ENCODE measurements around the gene NAGPA. TPM values are rescaled to one million over a fixed set of nuclear protein-coding genes. Genes with fewer than 3 reads are reported as not detected.

Gene NAGPA
- total RNA-seq, 2 donors from 2014 or later, result 8.1 to 12.7 TPM

DNA sequence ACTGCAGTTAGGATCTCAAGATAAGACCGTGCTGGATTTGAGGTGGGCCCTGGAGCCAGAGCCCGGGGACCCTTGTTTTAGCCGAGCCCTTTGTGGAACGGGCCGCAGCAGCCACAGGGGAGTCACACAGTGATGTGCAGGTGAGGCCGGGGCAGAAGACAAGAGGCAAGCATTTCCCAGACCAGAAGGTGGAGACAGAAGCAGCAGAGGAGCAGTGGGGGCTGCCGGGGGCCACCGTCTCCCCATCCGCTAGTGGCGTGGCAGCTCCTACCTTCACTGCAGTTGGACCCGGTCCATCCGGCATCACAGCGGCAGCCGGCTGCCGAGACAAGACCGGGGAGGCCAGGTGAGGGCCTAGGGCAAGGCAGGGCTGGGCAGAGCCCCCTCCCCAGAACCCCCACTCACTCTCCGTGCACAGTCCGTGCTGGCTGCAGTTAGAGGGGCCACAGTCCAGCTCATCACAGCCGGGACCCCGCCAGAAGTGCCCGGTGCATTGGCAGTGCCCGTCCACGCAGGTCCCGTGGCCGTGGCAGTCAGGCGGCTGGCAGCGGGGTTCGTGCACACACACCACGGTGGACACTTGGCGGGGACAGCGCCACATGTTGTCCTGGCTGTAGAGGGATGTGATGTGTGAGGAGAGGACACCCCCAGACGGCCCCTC, 6.0 kb downstream of the NAGPA start:
- DNase-seq (ENCODE audit: low spot score), result no peak

DNA sequence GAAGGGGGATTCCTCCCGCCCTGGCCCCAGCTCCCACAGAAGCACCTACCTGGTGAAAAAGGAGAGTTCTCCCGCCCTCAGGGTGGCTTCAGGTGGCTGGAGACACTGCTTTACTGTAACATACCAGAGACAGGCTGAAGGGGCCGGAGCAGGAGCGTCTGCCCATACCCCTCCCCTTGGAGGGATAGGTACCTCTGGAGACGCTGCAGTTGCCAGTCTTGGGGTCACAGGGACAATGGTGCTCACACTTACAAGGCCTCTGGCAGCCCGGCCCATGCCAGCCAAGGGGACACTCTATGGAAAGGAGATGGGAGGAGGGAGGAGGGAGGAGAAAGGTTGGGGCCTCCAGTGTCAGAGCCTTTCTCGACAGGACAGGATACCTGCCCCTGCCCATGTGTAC, 6.6 kb downstream of the NAGPA start:
- DNase-seq (ENCODE audit: low spot score), result no peak
- peaks cover 0 to 5% of the 10 kb centered on the region in 2 donors for H3K4me1 ChIP-seq
- TF ChIP-seq, protein P1, sequence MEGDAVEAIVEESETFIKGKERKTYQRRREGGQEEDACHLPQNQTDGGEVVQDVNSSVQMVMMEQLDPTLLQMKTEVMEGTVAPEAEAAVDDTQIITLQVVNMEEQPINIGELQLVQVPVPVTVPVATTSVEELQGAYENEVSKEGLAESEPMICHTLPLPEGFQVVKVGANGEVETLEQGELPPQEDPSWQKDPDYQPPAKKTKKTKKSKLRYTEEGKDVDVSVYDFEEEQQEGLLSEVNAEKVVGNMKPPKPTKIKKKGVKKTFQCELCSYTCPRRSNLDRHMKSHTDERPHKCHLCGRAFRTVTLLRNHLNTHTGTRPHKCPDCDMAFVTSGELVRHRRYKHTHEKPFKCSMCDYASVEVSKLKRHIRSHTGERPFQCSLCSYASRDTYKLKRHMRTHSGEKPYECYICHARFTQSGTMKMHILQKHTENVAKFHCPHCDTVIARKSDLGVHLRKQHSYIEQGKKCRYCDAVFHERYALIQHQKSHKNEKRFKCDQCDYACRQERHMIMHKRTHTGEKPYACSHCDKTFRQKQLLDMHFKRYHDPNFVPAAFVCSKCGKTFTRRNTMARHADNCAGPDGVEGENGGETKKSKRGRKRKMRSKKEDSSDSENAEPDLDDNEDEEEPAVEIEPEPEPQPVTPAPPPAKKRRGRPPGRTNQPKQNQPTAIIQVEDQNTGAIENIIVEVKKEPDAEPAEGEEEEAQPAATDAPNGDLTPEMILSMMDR (IDR thresholded peaks at IDR 0.05), result no peak
- no peaks in the 10 kb centered on the region for H3K27me3 ChIP-seq
- no peaks in the 10 kb centered on the region for H3K9me3 ChIP-seq
- no peaks in the 10 kb centered on the region for H3K36me3 ChIP-seq
- H3K4me3 ChIP-seq, result no peak overlapping the region
- no peak overlapping the region for H3K27ac ChIP-seq

More for the DNA sequence above, 6.0 kb downstream of the NAGPA start:
- TF ChIP-seq, protein P1 (IDR thresholded peaks at IDR 0.05), result no peak
- Histone ChIP-seq H3K9me3 (no peaks in the 10 kb centered on the region), H3K36me3 (no peaks in the 10 kb centered on the region), H3K27me3 (no peaks in the 10 kb centered on the region), H3K27ac (no peak overlapping the region), H3K4me1 (peaks cover 0 to 9% of the 10 kb centered on the region in 2 donors), H3K4me3 (no peak overlapping the region)

- no peaks in the 10 kb centered on the region for H3K36me3 ChIP-seq
- H3K9me3 ChIP-seq, result no peaks in the 10 kb centered on the region
- TF ChIP-seq, protein P1 (IDR thresholded peaks at IDR 0.05), result no peak
- DNase-seq (ENCODE audit: low spot score), result no peak
- peaks cover 0 to 5% of the 10 kb centered on the region in 2 donors for H3K4me1 ChIP-seq
- no peak overlapping the region for H3K4me3 ChIP-seq
- H3K27ac ChIP-seq, result no peak overlapping the region
- no peaks in the 10 kb centered on the region for H3K27me3 ChIP-seq
These were observed 7.1 kb downstream of the NAGPA start for GRCh38 chr16:5026664-5027063.

DNA sequence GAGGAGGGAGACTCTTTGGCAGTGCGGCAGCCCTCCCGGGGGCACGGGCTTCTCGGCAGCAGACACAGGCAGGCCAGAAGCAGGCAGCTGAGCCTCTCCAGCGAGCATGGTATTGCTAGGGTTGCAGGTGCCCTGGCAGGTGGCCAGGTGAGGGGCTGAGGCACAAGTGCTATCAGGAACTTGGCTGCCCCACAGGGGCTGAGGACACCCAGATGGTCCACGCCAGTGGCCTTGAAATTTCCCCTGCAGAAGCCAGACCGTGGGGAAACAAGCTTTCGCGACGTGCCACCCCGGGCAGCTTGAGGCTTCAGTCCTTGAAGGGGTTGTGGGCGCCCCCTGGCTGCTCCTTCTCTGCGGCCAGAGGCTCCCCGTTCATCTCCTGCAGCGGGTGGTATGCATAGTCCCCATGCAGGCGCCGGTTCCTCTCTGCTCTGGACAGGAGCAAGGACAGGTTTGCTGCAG, 8.5 kb downstream of the NAGPA start:
- TF ChIP-seq, protein P1 (IDR thresholded peaks at IDR 0.05), result peak in 1 of 2 donors; percentile 54
- Histone ChIP-seq H3K4me1 (peaks cover 0 to 5% of the 10 kb centered on the region in 2 donors), H3K27ac (no peak overlapping the region), H3K36me3 (no peaks in the 10 kb centered on the region), H3K9me3 (no peaks in the 10 kb centered on the region), H3K4me3 (no peak overlapping the region), H3K27me3 (no peaks in the 10 kb centered on the region)
- DNase-seq (ENCODE audit: low spot score), result no peak

DNA sequence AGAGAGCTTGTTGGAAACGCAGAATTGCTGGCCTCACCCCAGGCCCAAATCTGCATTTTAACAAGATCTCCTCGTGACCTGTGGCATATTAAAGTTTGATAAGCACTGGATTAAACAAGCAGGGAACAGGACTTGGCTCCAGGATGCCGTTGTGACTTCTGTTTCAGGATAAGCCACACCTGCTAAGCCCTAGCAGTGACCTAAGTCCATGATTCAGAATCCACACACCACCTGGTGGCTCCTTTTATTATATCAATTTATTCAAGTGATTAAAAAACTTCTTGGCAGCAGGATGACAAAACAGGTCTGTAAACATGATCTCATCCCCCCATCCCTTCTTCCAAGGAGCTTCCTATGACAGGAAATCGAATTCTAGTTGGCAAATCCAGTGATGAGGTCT, 9.1 kb downstream of the NAGPA start:
- Histone ChIP-seq H3K27me3 (no peaks in the 10 kb centered on the region), H3K9me3 (no peaks in the 10 kb centered on the region), H3K27ac (no peak overlapping the region), H3K4me3 (no peak overlapping the region), H3K36me3 (no peaks in the 10 kb centered on the region), H3K4me1 (peaks cover 0 to 5% of the 10 kb centered on the region in 2 donors)
- TF ChIP-seq, protein P1 (IDR thresholded peaks at IDR 0.05), result no peak
- DNase-seq (ENCODE audit: low spot score), result no peak

DNA sequence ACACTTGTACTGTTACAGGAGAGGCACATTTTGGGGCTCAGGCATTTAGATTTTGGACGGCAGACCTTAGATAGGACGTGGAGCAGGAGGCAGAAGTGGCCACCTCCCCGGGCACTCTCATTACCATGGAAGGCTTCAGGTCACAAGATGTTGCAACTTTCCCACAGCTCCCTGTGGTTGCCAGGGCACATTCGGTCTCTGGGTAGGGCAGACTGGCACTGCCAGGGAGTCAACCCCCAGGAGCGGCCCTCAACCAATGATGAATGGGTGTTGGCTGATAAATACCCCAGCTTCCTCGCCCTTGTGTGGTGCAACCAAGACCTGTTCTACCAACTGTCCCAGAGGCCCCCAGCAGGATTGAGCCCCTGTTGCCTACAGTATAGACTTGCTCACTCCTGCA, 11.2 kb downstream of the NAGPA start:
- Histone ChIP-seq H3K27ac (no peak overlapping the region), H3K36me3 (no peaks in the 10 kb centered on the region), H3K4me1 (peaks cover 0 to 5% of the 10 kb centered on the region in 2 donors), H3K27me3 (no peaks in the 10 kb centered on the region), H3K9me3 (no peaks in the 10 kb centered on the region), H3K4me3 (no peak overlapping the region)
- DNase-seq (ENCODE audit: low spot score), result no peak
- TF ChIP-seq, protein P1 (IDR thresholded peaks at IDR 0.05), result no peak

Data from right atrium auricular region (tissue), 2 donors.